Measurements from ENCODE around the gene GABRD. TPM values are rescaled to one million over a fixed set of nuclear protein-coding genes. Genes with fewer than 3 reads are reported as not detected.

Gene GABRD
- total RNA-seq, 2 donors from 2014 or later, result not detected

- intact Hi-C loops (cut with DNase I), result no loop called here
- Histone ChIP-seq H3K4me1 (no peaks in the 10 kb centered on the region), H3K27ac (no peak overlapping the region), H3K36me3 (replicated peaks in 1 of 2; ENCODE audit: insufficient read depth in 1 of 2, low read depth in 2 of 2) (no peaks in the 10 kb centered on the region), H3K9me3 (no peaks in the 10 kb centered on the region), H3K4me3 (no peak overlapping the region), H3K27me3 (no peaks in the 10 kb centered on the region)
- WGBS, 2 donors, result 95 to 96% methylated on average over 16 to 21 of the region's 21 CpGs
- ATAC-seq (no peak), DNase-seq (no peak)
- TF ChIP-seq CTCF (IDR thresholded peaks at IDR 0.05) (no peak), POLR2A (IDR thresholded peaks at IDR 0.05) (no peak)
Measured at GRCh38 chr1:1971688-1972087, 47.5 kb upstream of the GABRD start.

GRCh38 chr1:1972976-1973715 is 46.0 kb upstream of the GABRD start:
- H3K27me3 ChIP-seq, result no peaks in the 10 kb centered on the region
- no peaks in the 10 kb centered on the region for H3K36me3 ChIP-seq (replicated peaks in 1 of 2; ENCODE audit: insufficient read depth in 1 of 2, low read depth in 2 of 2)
- no peaks in the 10 kb centered on the region for H3K4me1 ChIP-seq
- no peak for ATAC-seq
- 68 to 69% methylated on average over 21 to 22 of the region's 22 CpGs for WGBS, 2 donors
- H3K27ac ChIP-seq, result no peak overlapping the region
- H3K4me3 ChIP-seq, result no peak overlapping the region
- intact Hi-C loops (cut with DNase I), result no loop called here
- no peaks in the 10 kb centered on the region for H3K9me3 ChIP-seq
- no peak for DNase-seq
- no peak for TF ChIP-seq CTCF (IDR thresholded peaks at IDR 0.05)

GRCh38 chr1:1973716-1974642 is 45.2 kb upstream of the GABRD start:
- DNase-seq (no peak), ATAC-seq (no peak)
- H3K36me3 ChIP-seq (replicated peaks in 1 of 2; ENCODE audit: insufficient read depth in 1 of 2, low read depth in 2 of 2), result no peaks in the 10 kb centered on the region
- no peaks in the 10 kb centered on the region for H3K27me3 ChIP-seq
- no peaks in the 10 kb centered on the region for H3K4me1 ChIP-seq
- intact Hi-C loops (cut with DNase I), result no loop called here
- no peak overlapping the region for H3K4me3 ChIP-seq
- no peak overlapping the region for H3K27ac ChIP-seq
- no peaks in the 10 kb centered on the region for H3K9me3 ChIP-seq
- 76 to 80% methylated on average over 25 to 33 of the region's 34 CpGs for WGBS, 2 donors
- TF ChIP-seq CTCF (IDR thresholded peaks at IDR 0.05), result no peak
- TF ChIP-seq POLR2A (IDR thresholded peaks at IDR 0.05), result no peak

DNA sequence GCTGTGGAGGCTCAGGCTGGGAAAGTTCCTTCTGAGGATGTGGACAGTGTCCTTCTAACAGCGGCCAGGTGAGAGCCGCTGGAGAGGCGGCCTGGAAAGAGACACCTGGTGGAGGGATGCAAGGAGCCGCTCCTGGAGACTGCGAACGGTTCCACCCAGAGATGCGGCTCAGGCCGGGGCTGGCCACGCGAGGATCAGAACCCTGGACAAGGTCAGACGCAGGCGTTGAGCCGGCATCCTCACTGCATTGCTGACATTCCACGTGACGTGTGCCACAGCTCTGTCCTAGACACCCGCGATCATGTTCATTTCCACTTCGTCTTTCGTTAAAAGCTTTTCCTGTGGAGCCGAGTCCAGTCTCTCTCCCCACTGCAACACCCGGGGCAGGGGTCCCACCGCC is 44.3 kb upstream of the GABRD start:
- Histone ChIP-seq H3K9me3 (no peaks in the 10 kb centered on the region), H3K27me3 (no peaks in the 10 kb centered on the region), H3K4me1 (no peaks in the 10 kb centered on the region), H3K4me3 (no peak overlapping the region), H3K27ac (no peak overlapping the region), H3K36me3 (replicated peaks in 1 of 2; ENCODE audit: insufficient read depth in 1 of 2, low read depth in 2 of 2) (no peaks in the 10 kb centered on the region)
- intact Hi-C loops (cut with DNase I), result no loop called here
- 53 to 54% methylated on average over 18 to 22 of the region's 22 CpGs for WGBS, 2 donors
- DNase-seq (no peak), ATAC-seq (no peak)
- no peak for TF ChIP-seq POLR2A (IDR thresholded peaks at IDR 0.05)
- TF ChIP-seq CTCF (IDR thresholded peaks at IDR 0.05), result no peak

Measured in body of pancreas (tissue), 4 donors.